Measurements from ENCODE around the gene CRTC1. TPM values are rescaled to one million over a fixed set of nuclear protein-coding genes. Genes with fewer than 3 reads are reported as not detected.

The CRTC1 gene
- total RNA-seq, 3 donors from 2014 or later = 11.5 to 15.1 (median 12.5) TPM

DNA sequence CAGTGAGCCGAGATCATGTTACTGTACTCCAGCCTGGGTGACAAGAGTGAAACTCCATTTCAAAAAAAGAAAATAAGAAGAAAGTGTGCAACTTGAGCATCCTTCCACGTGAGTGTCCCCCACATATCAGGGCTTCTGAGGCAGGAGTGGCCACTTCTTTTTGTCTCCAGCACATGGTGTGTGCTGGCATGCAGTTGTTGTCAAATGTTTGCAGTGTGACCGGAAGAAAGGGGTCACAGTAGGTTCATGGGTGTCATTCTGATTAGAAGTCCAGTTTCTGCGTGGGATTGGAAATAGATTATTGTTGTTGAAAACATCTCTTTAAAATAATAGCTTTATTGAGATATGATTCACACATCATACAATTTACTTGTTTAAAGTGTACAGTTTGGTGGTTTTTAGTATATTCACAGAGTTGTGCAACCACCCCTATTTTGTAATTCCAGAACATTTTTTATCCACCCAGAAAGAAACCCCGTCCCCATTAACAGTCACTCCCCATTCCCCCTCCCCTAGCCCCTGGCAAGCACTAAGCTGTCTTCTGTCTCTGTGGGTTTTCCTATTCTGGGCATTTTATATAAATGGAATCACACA lies 2.2 kb downstream of the CRTC1 start:
- TF ChIP-seq, protein P1, sequence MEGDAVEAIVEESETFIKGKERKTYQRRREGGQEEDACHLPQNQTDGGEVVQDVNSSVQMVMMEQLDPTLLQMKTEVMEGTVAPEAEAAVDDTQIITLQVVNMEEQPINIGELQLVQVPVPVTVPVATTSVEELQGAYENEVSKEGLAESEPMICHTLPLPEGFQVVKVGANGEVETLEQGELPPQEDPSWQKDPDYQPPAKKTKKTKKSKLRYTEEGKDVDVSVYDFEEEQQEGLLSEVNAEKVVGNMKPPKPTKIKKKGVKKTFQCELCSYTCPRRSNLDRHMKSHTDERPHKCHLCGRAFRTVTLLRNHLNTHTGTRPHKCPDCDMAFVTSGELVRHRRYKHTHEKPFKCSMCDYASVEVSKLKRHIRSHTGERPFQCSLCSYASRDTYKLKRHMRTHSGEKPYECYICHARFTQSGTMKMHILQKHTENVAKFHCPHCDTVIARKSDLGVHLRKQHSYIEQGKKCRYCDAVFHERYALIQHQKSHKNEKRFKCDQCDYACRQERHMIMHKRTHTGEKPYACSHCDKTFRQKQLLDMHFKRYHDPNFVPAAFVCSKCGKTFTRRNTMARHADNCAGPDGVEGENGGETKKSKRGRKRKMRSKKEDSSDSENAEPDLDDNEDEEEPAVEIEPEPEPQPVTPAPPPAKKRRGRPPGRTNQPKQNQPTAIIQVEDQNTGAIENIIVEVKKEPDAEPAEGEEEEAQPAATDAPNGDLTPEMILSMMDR (IDR thresholded peaks at IDR 0.05) = no peak
- ATAC-seq (no peak), DNase-seq (no peak)
- no peak overlapping the region for H3K4me3 ChIP-seq
- peaks cover 6% of the 10 kb centered on the region for H3K4me1 ChIP-seq (ENCODE audit: low read depth)
- H3K36me3 ChIP-seq (ENCODE audit: low read depth) = no peaks in the 10 kb centered on the region
- intact Hi-C loops (cut with DNase I, micrococcal nuclease) = no loop called here
- H3K9me3 ChIP-seq = no peaks in the 10 kb centered on the region

DNA sequence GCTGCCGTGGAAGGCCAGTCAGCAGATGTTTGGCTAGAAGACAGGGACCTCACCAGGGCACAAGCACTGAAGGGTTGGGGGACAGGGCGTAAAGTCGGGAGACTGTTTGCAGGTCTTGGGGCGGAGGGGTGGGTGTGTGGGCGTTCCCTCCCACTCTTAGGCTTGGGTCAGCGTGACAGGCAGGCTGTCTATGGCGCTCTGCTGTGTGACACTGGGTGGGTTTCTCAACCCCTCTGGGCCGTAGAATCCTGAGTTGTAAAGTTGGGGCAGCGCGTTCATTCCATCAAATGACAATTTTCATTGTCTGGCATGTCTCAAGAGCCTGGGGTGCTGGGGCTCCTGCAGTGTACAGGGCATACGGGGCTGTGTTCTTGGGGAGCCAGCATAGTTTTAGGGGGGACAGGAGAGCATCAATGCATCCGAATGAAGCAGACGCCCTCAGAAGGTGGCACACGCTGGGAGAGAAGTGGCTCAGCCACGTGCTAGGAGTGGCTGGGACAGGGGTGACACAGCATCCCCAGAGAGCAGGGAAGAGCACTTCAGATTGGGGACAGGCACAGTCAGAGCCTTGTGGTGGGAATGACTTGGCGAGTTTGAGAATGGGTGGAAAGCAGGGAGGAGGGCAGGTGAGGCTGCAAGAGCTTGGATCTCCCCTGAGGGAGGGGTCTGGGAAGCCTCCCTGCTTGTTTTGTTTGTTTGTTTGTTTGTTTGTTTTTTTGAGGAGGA lies 4.4 kb downstream of the CRTC1 start:
- ATAC-seq (no peak), DNase-seq (no peak)
- Histone ChIP-seq H3K4me3 (no peak overlapping the region), H3K36me3 (ENCODE audit: low read depth) (no peaks in the 10 kb centered on the region), H3K9me3 (no peaks in the 10 kb centered on the region), H3K4me1 (ENCODE audit: low read depth) (peaks cover 6% of the 10 kb centered on the region)
- intact Hi-C loops (cut with DNase I, micrococcal nuclease) = no loop called here
- TF ChIP-seq, protein P1 (IDR thresholded peaks at IDR 0.05) = no peak

DNA sequence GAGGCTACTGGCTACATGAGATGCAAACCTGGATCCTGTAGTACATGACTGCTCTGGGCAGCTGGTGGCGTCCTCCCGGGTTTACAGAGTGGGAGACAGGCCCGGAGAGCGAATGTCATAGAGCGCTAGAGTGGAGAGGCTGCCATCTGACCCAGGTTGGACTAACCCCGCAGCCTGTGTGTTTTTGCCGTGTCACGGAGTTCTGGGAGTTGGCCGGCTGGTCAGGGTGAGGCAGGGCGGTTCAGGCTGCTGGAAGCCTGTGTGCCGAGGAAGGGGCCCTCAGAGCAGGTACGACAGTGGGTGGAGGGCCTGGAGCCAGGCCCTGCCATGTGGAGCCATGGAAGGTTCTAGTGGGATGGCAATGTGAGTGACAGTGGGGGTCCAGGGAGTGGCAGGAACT lies 12.5 kb downstream of the CRTC1 start:
- ATAC-seq = no peak
- no peak overlapping the region for H3K4me3 ChIP-seq
- DNase-seq = no peak
- no peaks in the 10 kb centered on the region for H3K9me3 ChIP-seq
- intact Hi-C loops (cut with DNase I, micrococcal nuclease) = no loop called here
- no peaks in the 10 kb centered on the region for H3K36me3 ChIP-seq (ENCODE audit: low read depth)
- H3K4me1 ChIP-seq (ENCODE audit: low read depth) = no peaks in the 10 kb centered on the region
- TF ChIP-seq, protein P1 (IDR thresholded peaks at IDR 0.05) = no peak

DNA sequence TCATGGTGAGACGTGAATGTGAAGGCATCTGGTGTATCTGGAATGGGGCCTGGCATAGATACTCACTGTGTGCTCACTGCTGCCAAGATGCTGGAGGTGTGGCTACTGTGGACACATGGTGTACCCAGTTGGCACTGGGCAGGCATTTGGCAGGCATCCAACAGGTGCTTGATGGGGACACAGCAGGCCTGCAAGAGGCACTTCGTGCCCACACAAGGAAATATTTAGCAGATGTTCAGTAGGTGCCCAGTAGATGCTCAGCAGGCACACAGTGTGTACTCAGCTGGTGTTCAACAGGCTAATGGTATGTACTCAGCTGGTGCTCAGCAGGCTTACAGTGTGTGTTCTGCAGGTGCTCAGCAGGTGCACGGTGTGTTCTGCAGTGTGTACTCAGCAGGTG lies 14.2 kb downstream of the CRTC1 start:
- intact Hi-C loops (cut with DNase I, micrococcal nuclease) = no loop called here
- H3K4me1 ChIP-seq (ENCODE audit: low read depth) = peaks cover 4% of the 10 kb centered on the region
- peak; percentile 49 for ATAC-seq
- TF ChIP-seq, protein P1 (IDR thresholded peaks at IDR 0.05) = no peak
- H3K9me3 ChIP-seq = no peaks in the 10 kb centered on the region
- H3K4me3 ChIP-seq = no peak overlapping the region
- no peaks in the 10 kb centered on the region for H3K36me3 ChIP-seq (ENCODE audit: low read depth)
- DNase-seq = peak; percentile 42 to 69 (median 43)

DNA sequence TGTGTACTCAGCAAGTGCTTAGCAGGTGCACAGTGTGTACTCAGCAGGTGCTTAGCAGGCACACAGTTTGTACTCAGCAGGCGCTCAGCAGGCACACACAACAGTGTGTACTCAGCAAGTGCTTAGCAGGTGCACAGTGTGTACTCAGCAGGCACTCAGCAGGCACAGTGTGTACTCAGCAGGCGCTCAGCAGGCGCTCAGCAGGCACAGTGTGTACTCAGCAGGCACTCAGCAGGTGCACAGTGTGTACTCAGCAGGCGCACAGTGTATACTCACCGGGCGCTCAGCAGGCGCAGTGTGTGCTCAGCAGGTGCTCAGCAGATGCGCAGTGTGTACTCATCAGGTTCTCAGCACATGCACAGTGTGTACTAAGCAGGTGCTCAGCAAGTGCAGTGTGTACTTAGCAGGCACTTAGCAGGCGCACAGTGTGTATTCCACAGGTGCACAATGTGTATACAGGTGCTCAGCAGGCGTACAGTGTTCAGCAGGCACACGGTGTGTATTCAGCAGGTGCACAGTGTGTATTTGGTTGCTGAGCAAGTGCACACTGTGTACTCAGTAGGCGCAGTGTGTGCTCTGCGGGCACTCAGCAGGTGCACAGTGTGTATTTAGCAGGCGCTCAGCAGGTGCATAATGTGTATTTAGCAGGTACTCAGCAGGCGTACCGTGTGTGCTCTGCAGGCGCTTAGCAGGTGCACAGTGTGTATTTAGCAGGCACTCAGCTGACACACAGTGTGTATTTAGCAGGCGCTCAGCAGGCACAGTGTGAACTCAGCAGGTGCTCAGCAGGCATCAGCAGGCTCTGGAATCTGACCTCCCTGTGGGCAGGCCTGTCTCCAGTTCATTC lies 15.1 kb downstream of the CRTC1 start:
- no peak for DNase-seq
- H3K36me3 ChIP-seq (ENCODE audit: low read depth) = no peaks in the 10 kb centered on the region
- no peaks in the 10 kb centered on the region for H3K9me3 ChIP-seq
- TF ChIP-seq, protein P1 (IDR thresholded peaks at IDR 0.05) = no peak
- intact Hi-C loops (cut with DNase I, micrococcal nuclease) = no loop called here
- H3K4me1 ChIP-seq (ENCODE audit: low read depth) = peaks cover 4% of the 10 kb centered on the region
- peak; percentile 20 for ATAC-seq
- no peak overlapping the region for H3K4me3 ChIP-seq
